PC-3 (cell line): Measurements from ENCODE around the gene SARDH. TPM values are rescaled to one million over a fixed set of nuclear protein-coding genes. Genes with fewer than 3 reads are reported as not detected.

Experiments
- ATAC-seq: fragments of 200-7000 bp; cut with Tn5 transposase; 2 replicates; pipeline ENCODE4 v1.9.1; 2020; ENCODE audit warnings: mild to moderate bottlenecking, moderate library complexity
- BruUV-seq: library from RNA; stranded (reverse); fragments of 400-500 nt; replicated peaks from 2 replicates; lab custom pipeline; 2021; lab: Mats Ljungman, UMichigan
- CTCF ChIA-PET: fragments of 300-600 bp; sonication (Branson Sonifier 250); formaldehyde crosslinking; loops from one replicate; lab custom pipeline; 2022; ENCODE audit warnings: antibody characterized with exemption; lab: Charles Lee
- POLR2A ChIA-PET: fragments of 300-600 bp; sonication (Branson Sonifier 250); formaldehyde crosslinking; loops from one replicate; lab custom pipeline; 2022; ENCODE audit warnings: antibody characterized with exemption; ENCODE audit not compliant: unreplicated experiment; lab: Charles Lee
- DNase-seq: peaks from one replicate; pipeline ENCODE4 v3.0.0-alpha.2; 2015
- H2AFZ ChIP-seq: fragments of 300-600 bp; sonication (generic); 2 replicates; pipeline ENCODE4 v1.6.0; 2016; ENCODE audit warnings: antibody characterized with exemption, low read length
- H3F3A ChIP-seq: fragments of 300-600 bp; sonication (generic); one replicate; pipeline ENCODE4 v1.6.0; 2017; ENCODE audit warnings: antibody characterized with exemption, low read length, control low read depth, mild to moderate bottlenecking; ENCODE audit not compliant: unreplicated experiment
- H3K27ac ChIP-seq: fragments of 300-600 bp; sonication (generic); 2 replicates; pipeline ENCODE4 v1.5.1; 2016; ENCODE audit warnings: mild to moderate bottlenecking, low read length
- H3K27me3 ChIP-seq: fragments of 300-600 bp; sonication (generic); 2 replicates; pipeline ENCODE4 v1.6.1; 2016; ENCODE audit warnings: low read length, mixed read lengths
- H3K36me3 ChIP-seq: fragments of 300-600 bp; sonication (generic); 2 replicates; pipeline ENCODE4 v1.6.1; 2016; ENCODE audit warnings: low read depth, mixed run types, low read length, mixed read lengths
- H3K4me1 ChIP-seq: fragments of 300-600 bp; sonication (generic); 2 replicates; pipeline ENCODE4 v1.5.1; 2016; ENCODE audit warnings: low read length; ENCODE audit not compliant: insufficient read depth
- H3K4me2 ChIP-seq: fragments of 300-600 bp; sonication (generic); 2 replicates; pipeline ENCODE4 v1.6.0; 2016; ENCODE audit warnings: low read length
- H3K4me3 ChIP-seq: fragments of 300-600 bp; sonication (generic); 2 replicates; pipeline ENCODE4 v1.5.1; 2016; ENCODE audit warnings: mild to moderate bottlenecking, low read length, mixed read lengths
- H3K79me2 ChIP-seq: fragments of 300-600 bp; sonication (generic); 2 replicates; pipeline ENCODE4 v1.6.1; 2017; ENCODE audit warnings: low read length, mixed read lengths
- H3K9ac ChIP-seq: fragments of 300-600 bp; sonication (generic); 2 replicates; pipeline ENCODE4 v1.6.0; 2016; ENCODE audit warnings: mild to moderate bottlenecking, low read length
- H3K9me2 ChIP-seq: fragments of 300-600 bp; sonication (generic); replicated peaks from 2 replicates; pipeline ENCODE4 v1.6.1; 2016; ENCODE audit warnings: mixed run types, low read length, mixed read lengths
- H3K9me3 ChIP-seq: fragments of 300-600 bp; sonication (generic); 2 replicates; pipeline ENCODE4 v1.6.1; 2016; ENCODE audit warnings: low read length, mixed read lengths
- H4K20me1 ChIP-seq: fragments of 300-600 bp; sonication (generic); 2 replicates; pipeline ENCODE4 v1.6.1; 2016; ENCODE audit warnings: low read length, mixed read lengths
- EZH2 ChIP-seq: fragments of 300-600 bp; sonication (generic); IDR thresholded peaks from one replicate; pipeline ENCODE4 v1.6.1; 2017; ENCODE audit warnings: antibody characterized with exemption, mild to moderate bottlenecking, low read length; ENCODE audit not compliant: unreplicated experiment
- EZH2phosphoT487 ChIP-seq: fragments of 300-600 bp; sonication (generic); IDR thresholded peaks from 2 replicates; pipeline ENCODE4 v1.6.1; 2018; ENCODE audit warnings: mild to moderate bottlenecking, antibody characterized with exemption, low read length, borderline replicate concordance
- intact Hi-C: fragments of 100-400 bp; cut with micrococcal nuclease; formaldehyde crosslinking; loops from 2 replicates; pipeline ENCODE4 v1.9.0; 2023
- total RNA-seq: library from RNA; depleted of rRNA; stranded (reverse); fragments of >200 nt; gene quantifications from 2 replicates; pipeline ENCODE4 v1.2.3, GENCODE V29; 2014
- TF ChIP-seq, protein P1 (sequence below): fragments of 300-600 bp; sonication (generic); conservative IDR thresholded peaks from 2 replicates; pipeline ENCODE4 v1.5.1; 2017; ENCODE audit warnings: antibody characterized with exemption, low read depth, mild to moderate bottlenecking, low read length

SARDH gene
- total RNA-seq, 1 experiment from 2014 or later, result 3.4 TPM

DNA sequence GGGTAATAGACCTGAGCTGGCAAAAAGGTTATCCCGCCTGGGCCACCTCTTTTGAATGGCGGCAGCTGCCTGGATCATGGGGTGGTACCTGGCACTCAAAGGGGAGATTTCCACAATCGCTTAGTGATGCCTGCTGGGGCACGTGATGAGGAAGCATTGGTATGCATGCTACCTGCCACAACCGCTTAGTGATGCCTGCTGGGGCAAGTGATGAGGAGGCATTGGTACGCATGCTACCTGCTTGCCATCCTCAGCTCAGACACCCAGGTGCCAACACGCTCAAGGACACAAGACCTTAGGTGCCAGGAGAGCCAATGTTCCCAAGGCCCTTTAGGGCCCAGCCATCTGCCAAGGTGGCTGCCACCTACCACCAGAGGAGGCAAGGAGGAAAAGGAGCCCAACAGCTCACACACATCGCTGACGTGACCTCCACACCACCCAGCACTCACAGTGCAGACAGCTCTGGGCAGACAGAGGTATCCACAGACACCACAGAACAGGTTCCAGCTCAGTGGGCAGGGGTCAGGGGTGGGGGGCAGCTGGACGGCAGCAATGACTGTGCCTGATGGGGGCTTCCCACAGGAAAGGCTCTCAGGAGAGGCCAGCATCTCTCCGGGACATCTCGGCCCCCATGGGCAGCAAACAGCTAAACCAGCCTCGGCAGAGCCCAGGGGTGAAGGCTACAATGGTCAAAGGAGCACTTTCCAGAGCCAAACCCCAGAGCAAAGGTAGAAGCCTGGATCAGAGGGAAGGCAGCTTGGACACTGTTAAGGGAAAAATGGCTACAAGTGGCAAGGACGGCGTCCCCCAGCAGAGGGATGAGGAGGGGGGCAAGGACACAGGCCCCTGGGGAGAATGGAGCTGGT lies 43.0 kb upstream of the SARDH start:
- H3F3A ChIP-seq, result no peaks in the 10 kb centered on the region
- no peaks in the 10 kb centered on the region for H4K20me1 ChIP-seq
- H2AFZ ChIP-seq, result no peak overlapping the region
- ChIA-PET CTCF (no interaction called here), POLR2A (no interaction called here)
- H3K4me1 ChIP-seq, result no peaks in the 10 kb centered on the region
- no peak overlapping the region for H3K4me3 ChIP-seq
- no peak overlapping the region for H3K9ac ChIP-seq
- H3K27ac ChIP-seq, result no peak overlapping the region
- no peak overlapping the region for H3K4me2 ChIP-seq
- no peaks in the 10 kb centered on the region for H3K36me3 ChIP-seq
- ATAC-seq, result no peak
- H3K9me3 ChIP-seq, result no peaks in the 10 kb centered on the region
- BruUV-seq, result no TSS peak
- no peak for DNase-seq
- H3K9me2 ChIP-seq, result no peaks in the 10 kb centered on the region
- H3K79me2 ChIP-seq, result no peaks in the 10 kb centered on the region
- no peaks in the 10 kb centered on the region for H3K27me3 ChIP-seq
- intact Hi-C loops, result no loop called here
- TF ChIP-seq EZH2phosphoT487, result no peak
- no peak for TF ChIP-seq EZH2
- TF ChIP-seq, protein P1, sequence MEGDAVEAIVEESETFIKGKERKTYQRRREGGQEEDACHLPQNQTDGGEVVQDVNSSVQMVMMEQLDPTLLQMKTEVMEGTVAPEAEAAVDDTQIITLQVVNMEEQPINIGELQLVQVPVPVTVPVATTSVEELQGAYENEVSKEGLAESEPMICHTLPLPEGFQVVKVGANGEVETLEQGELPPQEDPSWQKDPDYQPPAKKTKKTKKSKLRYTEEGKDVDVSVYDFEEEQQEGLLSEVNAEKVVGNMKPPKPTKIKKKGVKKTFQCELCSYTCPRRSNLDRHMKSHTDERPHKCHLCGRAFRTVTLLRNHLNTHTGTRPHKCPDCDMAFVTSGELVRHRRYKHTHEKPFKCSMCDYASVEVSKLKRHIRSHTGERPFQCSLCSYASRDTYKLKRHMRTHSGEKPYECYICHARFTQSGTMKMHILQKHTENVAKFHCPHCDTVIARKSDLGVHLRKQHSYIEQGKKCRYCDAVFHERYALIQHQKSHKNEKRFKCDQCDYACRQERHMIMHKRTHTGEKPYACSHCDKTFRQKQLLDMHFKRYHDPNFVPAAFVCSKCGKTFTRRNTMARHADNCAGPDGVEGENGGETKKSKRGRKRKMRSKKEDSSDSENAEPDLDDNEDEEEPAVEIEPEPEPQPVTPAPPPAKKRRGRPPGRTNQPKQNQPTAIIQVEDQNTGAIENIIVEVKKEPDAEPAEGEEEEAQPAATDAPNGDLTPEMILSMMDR, result no peak

DNA sequence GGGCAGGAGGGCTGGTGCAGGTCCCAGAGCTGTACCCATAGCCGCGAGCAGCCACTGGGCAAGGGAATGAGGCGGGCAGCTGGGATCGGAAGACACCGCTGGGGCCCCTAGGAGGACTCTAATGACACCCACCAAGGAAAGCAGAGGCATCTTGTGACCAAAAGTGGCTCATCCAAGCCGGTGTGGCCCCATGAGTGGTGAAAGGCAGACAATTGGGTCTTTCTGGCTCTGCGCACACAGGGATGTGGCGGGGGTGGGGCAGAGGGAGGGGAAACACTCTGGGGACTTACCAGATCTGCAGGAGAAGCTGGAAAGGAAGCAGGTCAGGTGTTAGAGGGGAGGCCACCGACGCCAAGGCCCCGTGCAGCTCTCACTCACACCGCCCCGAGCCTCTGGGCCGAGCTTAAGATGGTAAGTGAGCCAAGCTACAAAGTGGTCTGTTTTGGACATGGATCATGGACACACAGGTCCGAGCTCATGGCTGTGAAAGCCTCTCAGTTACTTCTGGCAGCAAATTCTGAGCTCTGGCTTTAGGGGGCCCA lies 42.3 kb upstream of the SARDH start:
- no TSS peak for BruUV-seq
- no peak overlapping the region for H3K9ac ChIP-seq
- H2AFZ ChIP-seq, result no peak overlapping the region
- no peaks in the 10 kb centered on the region for H3K4me1 ChIP-seq
- H3K9me3 ChIP-seq, result no peaks in the 10 kb centered on the region
- no peaks in the 10 kb centered on the region for H4K20me1 ChIP-seq
- no peaks in the 10 kb centered on the region for H3K27me3 ChIP-seq
- H3K9me2 ChIP-seq, result no peaks in the 10 kb centered on the region
- DNase-seq (no peak), ATAC-seq (no peak)
- intact Hi-C loops, result no loop called here
- no peaks in the 10 kb centered on the region for H3K36me3 ChIP-seq
- H3K4me3 ChIP-seq, result no peak overlapping the region
- H3K79me2 ChIP-seq, result no peaks in the 10 kb centered on the region
- H3F3A ChIP-seq, result no peaks in the 10 kb centered on the region
- POLR2A ChIA-PET, result no interaction called here
- TF ChIP-seq EZH2phosphoT487 (no peak), EZH2 (no peak)
- TF ChIP-seq, protein P1, result no peak
- no peak overlapping the region for H3K27ac ChIP-seq
- H3K4me2 ChIP-seq, result no peak overlapping the region
- CTCF ChIA-PET, result no interaction called here
